CD1c-positive myeloid dendritic cell (primary cell): ENCODE results near the gene MAST4.

Source experiments
- DNase-seq: peaks from one replicate; pipeline ENCODE4 v3.0.0-alpha.2; 2016; ENCODE audit errors: extremely low spot score

The MAST4 gene

DNA sequence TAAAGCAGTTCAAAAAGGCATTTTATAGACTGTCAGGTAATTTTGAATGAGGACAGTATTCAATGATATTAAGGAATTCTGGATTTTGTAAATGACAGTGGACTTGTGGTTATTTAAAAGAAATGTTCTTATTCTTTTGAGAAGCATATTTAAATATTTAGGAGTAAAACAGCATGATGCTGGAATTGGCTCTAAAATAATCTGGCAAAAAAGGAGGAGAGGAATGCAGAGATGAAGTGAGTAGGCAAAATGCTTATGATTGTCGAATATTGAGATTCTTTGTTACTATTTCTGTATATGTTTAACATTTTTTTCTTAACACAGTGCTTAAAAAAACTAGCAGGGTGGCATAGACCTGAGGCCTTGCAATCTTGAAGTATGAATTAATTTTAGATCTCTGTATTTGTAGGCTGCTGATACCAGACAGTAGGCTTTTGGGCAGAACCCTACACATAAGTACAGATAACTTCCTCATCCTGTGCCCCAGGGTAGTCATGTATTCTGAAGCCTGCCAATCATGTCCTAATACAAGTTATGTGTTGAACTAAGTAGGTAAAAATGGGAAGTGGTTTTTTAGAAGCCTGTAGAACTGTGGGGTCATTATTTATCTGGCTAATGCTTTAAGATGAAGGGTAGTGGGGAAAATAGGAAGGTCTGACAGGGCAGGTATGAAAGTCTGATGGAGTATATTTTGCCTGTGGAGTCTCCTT lies 591.0 kb downstream of the MAST4 start:
- DNase-seq: peak; percentile 85

DNA sequence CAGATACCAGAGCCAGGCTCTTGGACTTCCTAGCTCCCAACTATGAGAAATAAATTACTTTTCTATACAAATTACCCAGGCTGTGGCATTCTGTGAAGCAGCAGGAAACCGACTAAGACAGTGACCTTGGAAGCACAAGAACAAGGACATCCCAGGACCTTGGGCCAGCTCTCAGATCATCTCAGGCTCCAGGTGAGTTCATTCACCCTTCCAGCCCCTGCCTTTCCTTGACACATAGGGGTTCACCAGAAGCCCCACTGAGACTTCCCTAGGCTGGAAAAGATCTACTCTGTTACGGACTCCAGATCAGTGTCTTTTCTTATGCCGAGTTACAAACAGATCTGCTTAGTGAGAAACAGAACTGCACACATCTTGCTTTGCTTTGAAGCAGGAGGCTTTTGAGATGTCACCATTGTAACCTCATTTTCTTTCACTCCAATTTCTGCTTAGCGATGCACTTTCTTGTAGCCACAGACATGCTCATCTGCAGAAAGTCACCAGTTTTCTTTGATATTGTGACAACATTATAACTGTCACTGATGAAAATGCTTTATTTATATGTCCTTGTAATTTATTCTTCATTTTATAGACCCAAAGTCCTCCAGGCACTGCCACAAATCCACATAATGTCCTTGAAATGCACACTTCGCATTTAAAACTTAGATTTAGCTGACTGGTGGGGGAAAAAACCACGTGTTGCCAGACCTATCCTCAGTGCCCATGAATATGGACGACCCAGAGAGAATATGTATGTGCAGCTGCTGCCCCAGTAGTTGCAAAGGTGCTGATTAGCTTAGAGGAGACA lies 592.3 kb downstream of the MAST4 start:
- no peak for DNase-seq

DNA sequence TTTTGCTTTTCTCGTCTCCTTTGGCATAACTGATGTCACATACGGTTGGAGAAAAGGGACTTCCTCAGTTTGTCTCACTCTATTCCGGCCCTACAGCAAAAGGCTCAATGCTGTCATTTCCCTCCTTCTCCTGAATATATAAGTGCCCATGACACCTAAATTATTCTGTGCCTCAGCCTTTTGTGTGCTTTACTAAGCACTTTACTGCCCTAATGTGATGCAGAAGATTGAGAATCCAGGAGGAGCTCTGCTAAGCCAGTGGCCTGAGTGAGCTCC lies 592.8 kb downstream of the MAST4 start:
- DNase-seq: peak; percentile 43

DNA sequence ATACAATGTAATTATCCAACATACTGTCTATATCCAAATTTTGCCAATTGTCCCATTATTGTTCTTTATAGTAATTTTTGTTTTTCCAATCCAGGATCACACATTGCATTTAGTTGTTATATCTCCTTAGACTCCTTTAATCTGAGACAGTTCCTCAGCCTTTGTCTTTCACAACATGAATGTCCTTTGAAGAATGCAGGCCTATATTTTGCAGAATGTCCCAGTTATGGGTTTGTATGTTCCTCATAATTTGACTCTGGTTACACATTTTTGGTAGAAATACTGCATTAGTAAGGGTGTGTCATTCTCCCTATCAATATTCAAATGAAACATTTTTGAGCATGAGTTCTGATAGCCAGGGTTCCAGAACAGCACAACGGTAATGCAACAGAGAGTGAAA lies 593.7 kb downstream of the MAST4 start:
- peak; percentile 15 for DNase-seq

DNA sequence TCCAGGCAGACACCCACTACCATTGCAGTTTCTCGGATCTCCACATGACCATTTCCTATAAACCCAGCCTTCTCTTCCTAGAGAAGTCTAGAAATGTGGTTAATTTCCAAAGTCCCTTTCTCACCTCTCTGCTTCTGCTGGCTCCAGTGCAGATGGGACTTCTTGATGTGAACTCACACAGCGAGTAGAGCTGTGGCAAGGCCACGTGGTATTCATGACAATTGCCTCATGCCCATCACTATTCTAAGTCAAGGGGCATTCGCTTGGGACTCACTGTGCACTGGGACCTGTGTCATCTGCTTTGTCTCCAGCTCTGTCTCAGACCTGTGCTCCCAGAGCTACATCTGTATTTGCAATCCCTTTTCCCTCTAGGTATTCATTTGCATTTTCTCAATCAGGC lies 594.2 kb downstream of the MAST4 start:
- no peak for DNase-seq

DNA sequence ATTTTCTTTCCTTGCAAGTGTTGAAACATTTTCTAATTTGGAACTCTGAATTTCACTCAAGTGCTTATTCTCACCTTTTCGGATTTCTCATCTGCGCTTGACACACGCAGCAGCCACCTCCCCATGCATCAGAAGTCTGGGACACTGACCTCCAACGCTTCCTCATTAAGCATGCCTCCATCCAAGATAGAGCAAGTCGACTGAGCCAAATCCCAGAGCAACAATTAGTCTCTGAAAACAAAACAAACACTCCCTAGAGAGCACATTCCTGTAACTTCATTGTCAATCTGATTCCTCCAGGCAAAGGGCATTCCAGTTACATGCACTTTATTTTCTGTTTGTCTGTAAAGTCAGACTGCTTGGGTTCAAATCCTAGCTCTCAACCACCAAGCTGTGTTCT lies 594.7 kb downstream of the MAST4 start:
- no peak for DNase-seq

DNA sequence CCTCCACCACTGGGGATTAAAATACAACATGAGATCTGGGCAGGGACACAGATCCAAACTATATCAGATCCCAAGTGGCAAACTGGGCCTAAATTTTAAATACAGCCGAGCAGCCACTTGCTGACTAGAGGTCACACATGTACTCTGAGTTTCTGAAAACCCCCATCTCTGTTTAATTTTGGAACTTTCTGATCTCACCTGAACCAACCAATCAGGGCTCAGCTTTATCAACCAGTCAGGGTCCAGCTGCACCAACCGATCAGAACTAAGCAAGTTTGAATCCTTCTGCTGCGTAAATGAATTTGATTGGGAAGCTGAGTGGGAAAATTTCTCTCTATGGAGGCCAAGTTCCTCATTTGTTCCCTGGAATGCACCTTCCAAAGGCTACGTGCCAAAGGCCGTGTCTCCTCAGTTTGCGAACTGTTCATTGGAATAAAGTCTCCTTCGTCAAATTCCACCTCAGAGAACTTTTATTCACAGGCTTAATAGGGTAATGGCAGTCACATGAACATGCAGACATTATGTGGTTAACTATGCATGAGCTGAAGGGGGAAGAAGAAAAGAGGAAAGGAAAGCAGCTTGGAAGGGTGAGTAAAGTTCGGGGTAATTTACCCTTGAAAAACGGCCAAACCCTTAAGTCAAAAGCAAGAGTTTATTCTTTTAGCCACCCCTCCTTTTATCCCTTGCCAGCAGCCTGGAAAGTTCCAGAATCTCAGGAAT lies 596.7 kb downstream of the MAST4 start:
- peak; percentile 88 for DNase-seq

DNA sequence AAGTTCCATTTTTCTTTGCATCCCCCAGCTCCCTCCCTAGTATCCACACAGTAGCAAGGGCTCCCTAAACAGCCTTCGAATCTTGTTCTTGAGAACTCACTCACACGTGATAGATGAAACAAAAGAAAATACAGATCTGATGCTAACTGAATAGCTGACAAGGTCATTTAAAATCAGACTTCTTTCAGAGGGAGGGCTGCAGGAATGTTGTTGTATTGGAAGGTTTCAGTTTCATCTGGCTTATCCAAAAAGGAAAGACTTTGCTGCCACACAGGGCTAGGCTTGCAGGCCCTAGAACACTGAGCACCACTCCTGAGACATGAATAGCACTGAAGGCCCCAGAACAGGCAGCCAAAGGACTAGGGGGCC lies 597.2 kb downstream of the MAST4 start:
- no peak for DNase-seq

DNA sequence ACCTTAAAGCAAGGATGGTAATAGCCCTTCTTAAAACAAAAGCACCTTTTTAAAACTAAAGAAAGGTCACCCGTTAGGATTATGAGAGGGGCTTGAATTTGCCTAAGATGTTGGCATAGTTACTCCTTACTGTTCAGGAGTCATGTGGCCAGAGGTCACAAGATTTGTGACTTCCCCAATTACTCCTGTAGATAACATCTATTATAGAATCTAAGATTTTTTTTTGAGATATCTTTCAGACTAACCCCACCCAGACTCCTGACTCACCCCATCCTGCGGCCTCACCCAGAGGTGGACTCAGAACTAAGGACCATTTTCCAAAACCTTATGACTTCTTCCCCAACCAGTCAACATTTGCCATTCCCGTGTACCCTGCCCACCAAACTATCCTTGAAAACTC lies 598.0 kb downstream of the MAST4 start:
- DNase-seq: peak; percentile 73

DNA sequence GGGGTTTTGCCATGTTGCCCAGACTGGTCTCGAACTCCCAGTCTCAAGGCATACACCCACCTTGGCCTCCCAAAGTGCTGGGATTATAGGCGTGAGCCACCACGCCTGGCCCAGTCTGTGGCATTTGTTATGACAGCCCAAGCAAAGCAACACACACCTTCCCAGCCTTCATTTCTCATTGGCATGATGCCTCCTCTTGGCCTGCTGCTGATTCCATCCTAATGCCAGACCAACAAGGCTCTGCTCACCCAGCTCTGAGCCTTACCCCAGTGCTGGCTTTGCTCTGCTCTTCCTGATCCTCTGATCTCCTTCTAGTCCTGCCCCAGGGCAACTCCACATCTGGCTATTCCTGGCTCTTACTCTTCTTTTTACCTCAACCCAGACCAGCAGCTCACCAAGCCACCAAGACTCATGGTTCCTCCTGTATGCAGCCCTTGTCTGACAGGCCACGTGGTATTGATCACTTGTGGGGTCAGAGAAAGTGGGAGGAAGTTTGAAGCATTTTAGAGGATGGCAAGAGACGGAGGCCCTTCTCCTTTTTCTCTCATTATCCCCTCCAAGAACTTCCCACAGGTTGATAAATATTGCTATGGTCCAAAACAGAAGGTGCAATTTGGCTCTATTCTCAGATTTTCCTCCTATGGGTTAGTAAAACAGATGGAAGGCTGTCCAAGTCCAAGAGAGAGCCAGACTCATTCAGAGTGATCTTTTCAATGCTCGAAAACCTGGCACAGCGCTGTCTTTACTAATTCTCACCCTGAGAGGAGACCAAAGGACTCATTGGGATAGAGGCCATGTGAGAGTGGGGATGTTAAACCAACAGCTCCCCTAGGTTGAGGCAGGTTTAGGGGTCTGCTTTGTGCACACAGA lies 599.4 kb downstream of the MAST4 start:
- peak; percentile 37 for DNase-seq

DNA sequence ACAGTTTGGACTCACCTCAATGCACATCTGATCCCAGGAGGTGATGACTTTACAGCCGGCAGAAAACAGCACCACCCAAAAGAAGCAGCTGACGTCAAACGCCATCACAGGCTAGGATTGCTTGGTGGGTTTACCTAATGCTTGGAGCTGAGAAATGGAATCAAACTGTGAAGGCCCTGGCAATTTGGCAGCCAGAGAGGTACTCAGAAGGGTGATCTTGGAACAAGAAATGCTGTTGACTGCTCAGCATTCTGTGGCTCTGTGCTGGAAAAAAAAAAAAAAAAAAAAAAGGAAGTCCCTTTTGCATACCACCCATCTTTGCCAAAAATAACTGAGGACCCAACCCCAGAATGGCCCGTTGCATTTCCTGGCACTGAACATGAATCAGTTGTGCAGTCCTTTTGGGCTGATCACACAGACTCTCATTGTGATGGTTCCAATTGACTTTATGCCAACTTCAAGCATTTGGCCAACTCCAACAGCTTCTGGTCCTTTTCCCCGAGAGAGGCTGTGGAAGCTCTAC lies 600.4 kb downstream of the MAST4 start, which contains the start of gene CD180:
TSS of gene CD180 (minus strand) at position 263 of the 523 bp plus-strand sequence. CDS start at position 105, 158 bp downstream.
- DNase-seq: no peak

DNA sequence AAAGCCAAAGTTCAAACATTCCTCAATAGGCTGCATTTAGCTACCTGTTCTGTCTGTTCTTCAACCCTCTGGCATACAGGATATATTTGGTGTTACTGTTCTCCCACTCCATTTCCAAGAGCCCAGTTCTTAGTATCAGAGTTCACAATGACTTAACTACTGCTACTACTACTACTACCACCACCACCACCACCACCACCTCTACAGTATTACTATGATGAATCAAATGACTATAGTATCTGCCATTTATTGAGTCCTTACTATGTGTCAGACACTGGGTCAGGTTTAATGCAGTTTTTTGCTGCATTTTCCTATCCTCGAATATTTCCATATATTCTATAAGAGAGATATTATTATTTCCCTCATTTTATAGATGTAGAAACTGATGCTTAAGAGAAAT lies 601.3 kb downstream of the MAST4 start:
- no peak for DNase-seq

DNA sequence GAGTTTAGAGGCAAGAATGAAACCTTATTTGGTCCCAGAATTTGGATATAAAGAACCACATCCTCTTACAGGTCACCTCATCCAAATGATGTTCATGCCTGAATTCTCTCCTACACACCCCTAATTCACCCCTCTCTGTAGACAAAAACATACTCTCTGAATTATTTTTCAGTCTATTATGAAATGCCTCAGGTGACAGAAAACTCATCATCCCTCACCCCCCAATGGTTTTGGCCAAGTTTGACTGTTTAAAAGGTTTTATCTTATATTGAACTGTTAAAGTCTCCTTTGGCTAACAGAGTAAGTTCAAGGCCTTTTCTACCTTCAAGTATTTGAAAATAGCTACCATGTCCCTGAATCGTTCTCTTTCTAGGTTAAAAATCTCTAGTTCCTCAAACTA lies 602.7 kb downstream of the MAST4 start:
- peak; percentile 24 for DNase-seq

DNA sequence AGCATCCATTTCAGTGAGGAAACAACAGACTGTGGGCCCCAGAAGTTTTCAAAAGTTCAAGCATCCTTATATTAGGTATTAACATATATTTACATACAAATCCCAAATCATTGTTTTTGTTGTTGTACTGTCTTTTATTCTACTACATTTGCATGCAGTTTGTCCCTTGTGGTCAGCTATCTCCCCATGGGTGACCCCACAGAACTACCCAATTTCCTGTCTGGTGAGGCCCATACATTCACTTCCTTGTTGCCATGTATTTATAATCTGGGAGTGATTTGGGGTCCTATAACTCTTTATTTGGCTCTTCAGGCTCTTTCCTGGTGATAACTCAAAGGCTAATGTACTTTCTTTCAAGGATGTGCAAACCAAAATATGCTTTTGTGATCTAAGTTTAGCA lies 603.7 kb downstream of the MAST4 start:
- DNase-seq: peak; percentile 15

DNA sequence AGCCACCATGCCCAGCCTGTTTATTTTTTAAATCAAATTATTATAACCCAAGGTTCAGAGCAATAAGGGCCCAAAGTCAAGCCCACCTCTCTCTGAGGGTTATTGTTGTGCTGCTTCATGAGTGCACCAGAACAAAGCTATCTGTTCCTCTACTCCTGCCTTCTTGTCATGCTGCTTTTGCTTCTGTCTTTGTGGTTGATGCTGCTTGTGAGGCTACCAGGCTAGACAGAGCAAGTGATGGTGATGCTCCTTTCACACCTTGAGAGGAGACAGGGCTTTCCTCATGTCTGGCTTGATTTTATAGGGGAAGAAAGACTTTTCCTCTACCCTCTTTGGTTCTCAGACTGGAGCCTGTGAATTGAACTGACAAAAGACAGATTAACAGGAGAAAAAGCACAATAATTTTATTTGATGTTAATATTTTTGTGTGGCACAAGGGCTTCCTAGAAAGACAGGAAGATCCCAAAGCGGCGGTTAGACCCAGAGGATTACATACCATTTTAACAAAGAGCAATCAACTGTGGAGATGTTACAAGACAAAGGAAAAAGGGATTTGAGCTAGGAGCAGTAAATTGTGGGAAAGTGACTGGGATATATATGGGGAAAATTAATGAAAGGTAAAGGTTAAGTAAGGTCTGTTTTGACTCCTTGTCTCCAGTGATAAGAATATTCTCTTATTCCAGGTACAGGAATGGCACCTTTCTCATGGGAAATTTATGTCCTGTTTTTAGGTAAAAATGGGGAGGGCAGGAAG lies 604.8 kb downstream of the MAST4 start:
- no peak for DNase-seq

DNA sequence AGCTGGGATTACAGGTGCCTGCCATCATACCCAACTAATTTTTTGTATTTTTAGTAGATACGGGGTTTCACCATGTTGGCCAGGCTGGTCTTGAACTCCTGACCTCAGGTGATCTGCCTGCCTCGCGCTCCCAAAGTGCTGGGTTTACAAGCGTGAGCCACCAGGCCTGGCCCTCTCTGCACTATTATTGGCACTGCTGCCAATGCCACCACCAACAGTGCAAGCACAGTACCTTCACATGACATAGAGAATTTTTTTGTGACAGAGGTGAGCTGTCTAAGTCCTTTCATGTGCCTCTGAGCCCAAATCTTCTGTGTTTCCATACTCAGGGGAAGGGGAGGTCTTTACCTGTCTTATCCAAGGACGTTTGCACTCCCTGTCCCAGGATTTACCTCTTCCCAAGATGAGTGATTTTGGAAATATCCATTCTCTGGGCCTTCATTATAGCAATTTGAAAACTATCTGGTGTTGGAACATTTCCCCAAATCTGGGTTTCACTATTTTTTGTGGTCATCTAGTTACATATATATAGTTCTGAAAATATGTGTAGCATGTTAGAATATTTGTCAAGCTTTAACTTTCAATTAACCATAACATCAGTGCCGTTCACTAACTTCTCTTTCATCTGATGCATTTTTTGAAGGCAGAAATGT lies 605.8 kb downstream of the MAST4 start:
- DNase-seq: peak; percentile 38

DNA sequence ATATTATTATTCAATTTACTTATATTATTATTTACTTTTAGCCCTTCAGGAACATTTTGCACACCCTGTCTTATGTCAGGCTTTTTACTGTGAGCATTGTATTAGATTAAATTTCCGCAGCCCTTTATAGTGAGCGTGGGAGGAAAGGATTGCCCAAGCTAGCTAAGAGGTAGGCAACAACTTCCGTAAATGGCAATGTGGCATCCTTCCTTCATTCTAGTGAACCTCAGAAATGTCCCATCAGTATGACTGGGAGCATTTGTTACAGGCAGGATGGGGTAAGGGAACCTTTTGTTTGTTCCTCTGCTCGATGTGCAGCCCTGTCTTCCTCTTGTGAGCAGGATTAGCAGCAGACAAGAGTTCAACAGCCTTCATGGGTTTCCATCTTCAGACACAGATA lies 606.6 kb downstream of the MAST4 start:
- DNase-seq: peak; percentile 93

DNA sequence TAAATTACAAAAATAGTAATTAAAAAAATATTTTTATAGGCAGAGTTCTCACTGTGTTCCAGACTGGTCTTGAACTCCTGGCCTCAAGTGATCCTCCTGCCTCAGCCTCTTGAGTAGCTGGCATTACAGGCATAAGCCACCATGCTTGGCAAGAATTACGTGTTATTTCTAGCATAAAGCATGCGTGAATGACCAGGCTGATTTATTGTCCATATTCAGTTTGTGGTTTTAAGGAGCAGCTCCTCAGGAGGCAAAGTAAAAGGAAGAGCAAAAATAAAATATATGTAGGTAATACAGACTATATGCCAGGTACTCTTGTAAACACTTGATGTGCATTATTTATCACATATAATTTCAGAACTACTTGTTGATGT lies 607.5 kb downstream of the MAST4 start:
- peak; percentile 8 for DNase-seq

DNA sequence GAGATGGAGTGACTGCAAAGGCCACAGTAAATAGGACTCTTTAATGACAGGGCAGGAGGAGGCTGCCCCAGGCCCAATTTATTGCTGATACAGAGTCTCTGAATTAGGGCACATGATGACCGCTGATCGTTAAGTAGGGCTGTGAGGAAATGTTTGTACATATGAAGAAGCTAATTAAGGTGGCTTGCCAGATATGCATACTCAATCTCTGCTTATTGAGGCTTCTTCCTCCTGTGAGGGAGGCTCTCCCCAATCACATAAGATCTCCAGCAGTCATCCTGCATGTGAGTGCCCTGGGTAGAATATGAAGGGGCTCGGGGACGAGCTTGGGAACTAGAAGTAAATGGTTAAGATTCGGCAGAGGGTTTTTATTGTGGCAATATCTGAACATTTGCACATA lies 608.6 kb downstream of the MAST4 start:
- DNase-seq: peak; percentile 8

DNA sequence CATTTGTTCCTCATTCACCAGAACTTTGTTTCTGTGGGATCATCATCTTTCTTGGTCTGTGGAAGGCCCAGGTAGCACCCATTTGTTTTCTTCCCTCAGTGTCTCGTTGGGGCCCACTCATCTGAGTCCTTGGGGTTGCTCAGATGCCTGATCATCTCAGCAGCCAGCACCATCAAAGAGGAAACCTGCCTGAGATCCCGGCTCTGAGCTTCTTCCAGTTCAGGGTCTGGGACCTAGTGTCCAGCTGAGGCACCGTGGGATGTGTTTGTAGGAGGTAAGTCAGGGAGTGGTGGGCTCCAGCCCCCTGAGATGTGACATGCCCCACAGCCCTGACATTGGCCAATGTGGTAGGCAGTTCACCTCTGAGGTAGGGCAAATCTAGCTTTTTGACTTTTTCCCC lies 609.8 kb downstream of the MAST4 start:
- DNase-seq: no peak
